HUES64 (cell line): ENCODE measurements around the gene PRDM4.
A peak's percentile ranks its signal among the peaks of the same experiment; 100 is the strongest.

Experiments
- H3K27ac ChIP-seq: 2 replicates; pipeline ENCODE4 v1.7.0; 2013; ENCODE audit warnings: low read depth, low read length, inconsistent platforms
- H3K27me3 ChIP-seq: 2 replicates; pipeline ENCODE4 v1.6.1; 2013; ENCODE audit warnings: mild to moderate bottlenecking, low read length; ENCODE audit not compliant: insufficient read depth
- H3K36me3 ChIP-seq: 2 replicates; pipeline ENCODE4 v1.6.1; 2013; ENCODE audit warnings: mild to moderate bottlenecking, low read length; ENCODE audit not compliant: insufficient read depth
- H3K4me1 ChIP-seq: 2 replicates; pipeline ENCODE4 v1.6.1; 2013; ENCODE audit warnings: mild to moderate bottlenecking, low read length, moderate library complexity; ENCODE audit not compliant: insufficient read depth
- H3K4me3 ChIP-seq: 2 replicates; pipeline ENCODE4 v1.5.1; 2013; ENCODE audit warnings: mild to moderate bottlenecking, low read length, moderate library complexity
- H3K9ac ChIP-seq: 2 replicates; pipeline ENCODE4 v1.6.1; 2013; ENCODE audit warnings: mild to moderate bottlenecking, low read depth, low read length
- H3K9me3 ChIP-seq: 2 replicates; pipeline ENCODE4 v1.6.1; 2013; ENCODE audit warnings: low read depth, low read length; ENCODE audit not compliant: insufficient read depth
- WGBS: fragments of 150-250, 120-280 bp; methylation state at CpG from one replicate; pipeline ENCODE4 v1.1.7; 2013; ENCODE audit warnings: missing lambda C conversion rate; 5-methylcytosine and 5-hydroxymethylcytosine counted together

Gene PRDM4

DNA sequence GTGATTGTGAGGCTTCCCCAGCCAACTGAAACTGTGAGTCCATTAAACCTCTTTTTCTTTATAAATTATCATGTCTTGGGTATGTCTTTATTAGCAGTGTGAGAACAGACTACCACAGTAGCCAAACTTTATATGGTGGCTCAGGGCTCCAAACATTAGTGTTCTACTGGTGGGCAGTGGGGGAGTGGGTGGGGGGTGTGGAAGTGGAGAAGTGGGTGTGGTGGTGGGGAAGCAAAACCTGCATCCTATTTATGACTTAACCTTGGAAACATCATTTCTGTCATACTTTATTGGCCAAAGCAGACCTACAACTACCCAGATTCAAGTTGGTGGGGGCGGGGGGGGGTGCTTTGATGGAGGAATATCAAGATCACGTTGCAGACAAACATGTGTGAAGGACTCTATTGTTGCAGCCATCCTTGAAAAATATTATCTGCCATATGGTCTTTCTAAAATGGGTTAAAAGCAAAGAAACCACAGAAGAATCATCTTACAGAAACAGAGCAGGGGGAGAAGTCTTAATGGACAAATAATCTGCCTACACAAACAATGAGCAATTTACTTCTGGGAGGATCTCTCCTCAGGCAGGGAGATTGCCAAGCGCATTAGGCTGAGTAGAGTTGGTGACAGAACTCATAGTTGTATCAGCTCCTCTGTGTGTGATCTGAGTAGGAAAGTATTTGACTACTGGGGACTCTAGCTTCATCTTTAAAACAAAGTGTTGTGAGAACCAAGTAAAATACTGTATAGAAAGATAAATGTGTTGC lies 76.7 kb downstream of the PRDM4 start:
- 0 out of 2 replicates have a peak overlapping the region, but pooled peaks have one; percentile 97 for H3K9ac ChIP-seq
- peaks cover 6% of the 10 kb centered on the region; the same call in 1 of the 2 replicates for H3K4me1 ChIP-seq
- H3K9me3 ChIP-seq = no peaks in the 10 kb centered on the region
- H3K36me3 ChIP-seq = peaks cover 13% of the 10 kb centered on the region
- peak overlapping the region; percentile 93; the same call in 1 of the 2 replicates for H3K27ac ChIP-seq
- H3K27me3 ChIP-seq = no peaks in the 10 kb centered on the region
- WGBS = 96% methylated on average over 1 of the region's 3 CpGs
- 0 out of 2 replicates have a peak overlapping the region, but pooled peaks have one; percentile 90 for H3K4me3 ChIP-seq
